Measurements from ENCODE around the gene FRAT2.

GRCh38 chr10:97335188-97335619 lies 675 bp upstream of the FRAT2 start:
- no peak for TF ChIP-seq POLR2A (IDR thresholded peaks at IDR 0.05; ENCODE audit: low read length)
- TF ChIP-seq GATA1 (IDR thresholded peaks at IDR 0.05; ENCODE audit: low read depth, low read length), result no peak
